GM20431 (cell line): ENCODE measurements around the gene OCSTAMP.

Experiments used
- in situ Hi-C: fragments of 300-500 bp; cut with MseI, MboI; formaldehyde crosslinking; loops from one replicate; pipeline ENCODE4 v1.15.0; 2020; ENCODE audit warnings: low sequenced_read_pairs; ENCODE audit not compliant: unreplicated experiment

Gene OCSTAMP

DNA sequence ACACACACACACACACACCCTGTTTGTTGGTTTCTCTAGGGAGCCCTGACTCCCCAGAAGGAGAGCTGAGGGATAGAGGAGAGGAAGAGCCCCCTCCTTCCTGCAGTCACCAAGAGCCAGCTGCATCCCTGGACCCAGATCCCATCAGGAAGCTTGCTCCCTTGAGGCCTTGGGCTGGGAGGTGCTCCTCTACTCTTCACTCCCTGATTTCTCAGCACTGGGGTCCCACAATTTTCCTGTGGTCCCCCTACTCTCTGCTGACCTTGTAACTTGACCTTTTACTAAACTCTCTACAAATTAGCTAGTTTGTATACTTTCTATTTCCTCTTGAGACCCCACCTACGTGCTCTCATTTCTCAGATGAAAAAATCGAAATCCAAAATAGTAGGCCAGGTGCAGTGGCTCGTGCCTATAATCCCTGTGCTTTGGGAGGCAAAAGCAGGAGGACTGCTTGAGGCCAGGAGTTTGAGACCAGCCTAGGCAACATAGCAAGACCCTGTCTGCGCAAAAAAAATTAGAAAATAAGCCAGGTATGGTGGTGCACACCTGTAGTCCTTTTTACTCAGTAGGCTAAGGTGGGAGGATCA, 5.0 kb upstream of the OCSTAMP start:
- in situ Hi-C loops = no loop called here

DNA sequence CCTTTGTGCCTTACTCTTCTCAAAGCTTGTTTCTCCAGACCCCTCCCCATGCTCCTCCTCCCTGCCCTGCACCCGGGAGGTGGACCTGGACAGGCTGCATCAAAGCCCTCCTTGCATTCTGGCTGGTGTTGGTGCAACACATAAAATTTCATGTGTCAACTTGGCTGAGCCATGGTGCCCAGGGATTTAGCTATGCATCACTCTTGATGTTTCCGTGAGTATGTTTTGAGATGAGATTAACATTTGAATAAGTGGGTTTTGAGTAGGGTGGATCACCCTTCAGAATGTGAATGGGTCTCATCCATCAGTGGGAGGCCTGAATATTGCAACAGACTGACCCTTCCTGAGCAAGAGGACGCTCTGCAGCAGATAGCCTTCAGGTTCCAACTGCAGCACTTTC, 4.4 kb upstream of the OCSTAMP start:
- in situ Hi-C loops = no loop called here

DNA sequence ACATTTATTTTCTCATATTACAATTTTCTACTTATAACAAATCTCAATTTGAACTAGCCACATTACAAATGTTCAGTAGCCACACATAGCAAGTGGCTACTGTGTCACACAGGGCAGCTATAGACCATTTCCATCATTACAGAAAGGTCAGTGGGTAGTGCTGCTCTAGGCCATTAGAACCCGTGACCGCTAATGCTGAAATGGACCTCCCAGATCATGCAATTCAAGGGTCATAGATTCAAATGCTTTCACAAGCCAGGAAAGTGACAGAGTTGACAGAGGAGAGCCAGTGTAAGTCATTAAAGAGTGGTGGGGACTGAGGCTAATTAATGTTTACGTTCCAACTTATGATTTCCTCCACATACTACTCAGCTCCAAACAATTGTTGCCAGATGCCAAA, 3.5 kb upstream of the OCSTAMP start:
- in situ Hi-C loops = no loop called here

DNA sequence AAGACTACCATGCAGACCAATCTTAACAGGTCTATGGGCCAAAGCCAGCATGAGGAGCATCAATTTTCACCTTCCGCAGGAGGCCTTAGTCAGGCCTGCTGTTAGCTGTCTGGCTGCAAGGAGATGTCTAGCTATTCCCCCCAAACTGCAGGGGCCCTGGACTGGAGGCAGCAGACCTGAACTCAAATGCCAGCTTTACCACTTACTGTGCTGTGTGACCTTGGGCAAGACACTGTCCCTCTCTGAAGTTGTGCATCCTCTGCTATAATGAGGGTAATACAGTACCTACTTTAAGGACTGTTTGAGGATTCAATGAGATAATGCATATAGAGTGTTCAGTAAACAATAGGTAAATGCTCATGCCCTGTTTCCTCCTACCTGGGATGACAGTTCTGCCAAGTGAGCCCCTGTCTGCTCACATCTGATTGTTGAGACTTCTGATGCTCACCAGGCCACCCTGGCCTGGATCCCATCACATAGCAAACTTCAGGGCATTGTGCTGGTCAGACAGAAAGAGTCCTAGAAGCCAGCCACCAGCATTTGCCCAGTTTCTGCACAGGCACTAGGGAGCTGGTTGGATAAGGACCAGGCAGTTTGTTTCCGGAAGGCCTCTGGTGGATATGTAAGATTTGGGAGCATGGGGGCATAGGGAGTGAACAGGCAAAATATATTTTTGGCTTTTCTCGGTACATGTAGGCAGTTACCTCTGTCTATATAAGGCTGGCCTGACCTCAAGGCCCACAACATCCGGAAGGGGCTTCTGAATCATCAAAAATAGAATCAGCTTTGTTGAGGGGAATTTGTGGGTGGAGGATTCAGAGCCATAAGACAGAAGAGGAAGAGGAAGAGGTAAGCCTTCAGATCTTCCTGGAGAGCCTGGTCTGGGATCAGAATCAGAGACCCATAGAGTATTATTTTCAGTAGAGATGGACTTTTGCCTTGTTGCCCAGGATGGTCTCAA, 2.3 kb upstream of the OCSTAMP start:
- in situ Hi-C loops = no loop called here

DNA sequence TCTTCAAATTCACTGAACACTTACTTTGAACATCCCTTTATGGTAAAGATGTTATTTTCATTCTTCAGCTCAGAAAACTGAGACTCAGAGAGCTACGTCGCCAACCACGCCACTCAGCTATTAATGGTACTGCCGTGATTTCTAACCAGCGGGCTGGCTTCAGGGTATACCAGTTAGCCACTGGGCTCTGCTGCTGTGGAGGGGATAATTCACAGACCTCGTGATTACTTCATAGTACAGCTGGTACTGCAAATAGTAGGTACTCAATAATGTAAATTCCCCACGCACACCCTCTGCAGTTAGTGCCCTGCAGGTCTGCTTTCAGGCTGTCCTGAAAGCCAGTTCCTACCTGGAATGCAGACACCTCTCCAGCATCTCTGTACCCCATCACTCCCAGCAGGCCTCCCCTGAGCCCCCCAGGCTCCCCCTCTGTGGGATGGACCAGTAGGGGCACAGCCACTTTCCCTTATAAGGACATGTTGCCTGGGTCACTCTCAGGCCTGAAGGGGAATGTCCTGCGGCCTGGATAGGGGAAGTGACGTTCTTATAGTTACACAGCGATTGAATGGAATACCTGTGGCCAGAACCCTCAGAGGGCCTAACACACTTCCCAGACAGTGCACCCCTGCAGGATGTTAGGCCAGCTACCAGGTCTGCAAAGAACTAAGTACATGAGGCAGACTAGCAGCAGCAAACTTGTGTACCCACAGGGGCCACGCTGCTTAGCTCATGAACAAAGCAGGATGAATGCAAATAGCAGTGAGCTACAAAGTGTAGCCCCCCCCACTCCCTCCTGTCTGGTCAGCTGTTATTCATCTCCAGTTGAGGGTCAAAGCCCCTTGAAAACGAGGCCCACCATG, 1.3 kb upstream of the OCSTAMP start:
- in situ Hi-C loops = no loop called here

DNA sequence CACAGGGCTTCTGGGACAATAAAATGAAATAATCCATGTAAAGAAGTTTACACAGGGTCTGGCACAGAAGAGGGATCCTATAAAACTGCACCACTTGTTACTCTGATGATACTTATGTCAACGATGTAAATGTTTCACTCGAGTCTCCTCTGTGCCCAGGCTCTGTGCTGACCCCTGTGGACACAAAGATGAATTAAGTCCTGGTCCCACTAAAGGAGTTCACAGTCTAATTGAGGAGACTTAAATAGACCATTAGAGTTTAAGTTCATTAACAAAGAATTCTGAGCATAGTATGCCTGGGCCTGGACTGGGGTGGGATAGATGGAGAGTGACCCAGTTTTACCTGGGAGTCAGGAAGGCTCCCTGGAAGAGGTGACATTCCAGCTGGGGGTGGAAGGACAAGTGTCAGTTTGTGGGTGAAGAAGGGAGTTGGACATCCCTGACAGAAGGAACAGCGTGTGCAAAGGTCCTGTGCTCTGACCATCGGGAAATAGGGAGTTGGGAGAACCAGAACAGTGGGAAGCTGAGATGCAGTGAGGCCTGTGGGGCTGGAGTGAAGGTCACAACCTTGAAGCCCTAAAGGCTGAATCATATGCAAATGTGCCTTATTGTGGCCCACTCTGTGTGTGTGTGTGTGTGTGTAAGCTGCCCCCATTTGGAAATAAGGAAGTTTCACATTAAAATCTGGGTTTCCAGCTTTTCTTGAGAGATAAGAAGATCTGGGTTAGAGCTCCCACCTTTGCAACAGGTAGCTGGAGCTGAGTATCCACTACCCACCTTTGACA, 1.1 kb downstream of the OCSTAMP start:
- in situ Hi-C loops = no loop called here

DNA sequence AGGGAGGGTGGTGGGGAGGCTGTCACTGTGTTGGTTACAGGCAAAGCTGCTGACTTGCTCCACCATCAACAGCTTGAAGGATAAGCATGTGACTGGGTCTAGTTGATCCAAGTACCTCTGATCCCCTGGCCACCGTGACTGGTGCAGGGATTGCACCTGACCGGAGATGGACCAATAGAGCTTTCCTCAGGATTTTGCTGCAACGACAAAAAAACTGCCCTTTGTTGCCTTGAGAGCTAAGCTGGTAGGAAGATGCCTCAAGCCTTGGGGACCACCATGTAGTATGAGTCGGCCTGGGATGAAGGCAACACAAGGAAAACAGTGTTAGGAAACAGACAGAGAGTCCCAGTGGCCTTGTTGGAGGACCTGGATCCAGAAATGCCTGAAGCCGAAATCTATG, 1.8 kb downstream of the OCSTAMP start:
- in situ Hi-C loops = no loop called here

DNA sequence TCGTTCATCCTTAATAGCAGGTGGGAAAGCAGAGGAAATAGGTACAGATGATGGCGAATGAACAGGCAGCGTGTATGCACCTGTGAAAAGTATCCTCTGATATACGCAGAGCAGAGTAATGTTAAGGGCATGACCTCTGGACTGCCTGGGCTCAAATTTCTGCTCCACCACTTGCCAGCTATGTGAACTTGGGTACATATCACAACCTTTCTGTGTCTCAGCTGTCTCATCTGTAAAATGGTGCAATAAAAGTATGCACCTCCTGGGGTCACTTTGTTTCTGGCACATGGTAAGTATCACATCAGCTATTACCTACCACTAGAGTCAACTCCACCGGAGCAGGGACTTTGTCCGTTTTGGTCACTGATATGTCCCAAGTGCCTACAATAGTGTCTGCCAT, 2.5 kb downstream of the OCSTAMP start:
- in situ Hi-C loops = no loop called here

DNA sequence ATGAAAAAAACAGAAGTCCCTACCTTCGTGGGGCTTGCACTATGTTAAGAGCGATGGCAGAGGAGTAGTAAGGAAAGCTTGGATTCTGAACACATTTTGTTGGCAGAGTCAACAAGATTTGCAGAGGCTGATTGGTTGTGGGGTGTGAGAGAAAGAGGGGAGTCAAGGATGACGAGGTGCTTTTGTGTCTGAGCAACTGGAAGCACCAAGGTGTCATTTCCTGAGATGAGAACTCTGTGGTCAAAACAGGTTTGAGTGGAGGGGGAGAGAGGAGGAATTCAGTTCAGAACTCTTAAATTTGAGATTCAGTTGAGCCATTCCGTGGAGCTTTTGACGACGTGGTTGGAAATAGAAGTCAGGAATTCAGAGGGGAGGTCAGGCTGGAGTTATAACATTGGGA, 3.5 kb downstream of the OCSTAMP start:
- in situ Hi-C loops = no loop called here

DNA sequence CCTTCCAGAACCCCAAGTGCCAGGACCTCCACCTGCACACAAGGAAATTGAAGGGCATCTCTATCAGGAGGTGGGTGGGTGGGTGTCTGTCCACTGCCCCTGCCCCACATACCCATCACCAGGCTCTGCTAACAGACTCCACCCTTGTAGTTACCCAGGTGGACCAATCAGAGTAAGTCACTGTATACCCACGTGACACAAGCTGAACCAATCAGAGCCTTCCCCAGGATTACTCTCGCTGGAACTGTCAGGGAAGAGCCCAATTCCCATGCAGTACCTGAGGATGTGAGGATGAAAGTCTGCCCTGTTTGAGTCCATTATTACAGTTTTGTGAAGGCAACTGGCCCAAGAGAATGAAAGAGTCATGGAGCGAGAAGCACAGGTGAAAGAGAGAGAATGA, 4.2 kb downstream of the OCSTAMP start:
- in situ Hi-C loops = no loop called here

DNA sequence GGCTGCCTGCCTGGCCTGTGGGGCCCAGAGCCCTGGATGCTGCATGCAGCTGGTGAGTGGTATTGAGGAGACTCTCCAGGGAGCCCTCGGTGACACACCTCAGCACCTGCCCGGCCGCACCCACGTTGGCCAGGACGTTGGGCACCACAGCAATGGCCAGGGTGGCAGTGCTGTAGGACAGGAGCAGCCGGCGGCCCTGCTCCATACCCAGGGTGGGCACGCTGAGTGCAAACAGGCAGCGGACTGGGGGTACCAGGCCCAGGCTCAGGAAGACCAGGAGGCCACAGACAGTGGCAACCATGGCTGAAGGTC, 4.7 kb downstream of the OCSTAMP start:
- in situ Hi-C loops = no loop called here

DNA sequence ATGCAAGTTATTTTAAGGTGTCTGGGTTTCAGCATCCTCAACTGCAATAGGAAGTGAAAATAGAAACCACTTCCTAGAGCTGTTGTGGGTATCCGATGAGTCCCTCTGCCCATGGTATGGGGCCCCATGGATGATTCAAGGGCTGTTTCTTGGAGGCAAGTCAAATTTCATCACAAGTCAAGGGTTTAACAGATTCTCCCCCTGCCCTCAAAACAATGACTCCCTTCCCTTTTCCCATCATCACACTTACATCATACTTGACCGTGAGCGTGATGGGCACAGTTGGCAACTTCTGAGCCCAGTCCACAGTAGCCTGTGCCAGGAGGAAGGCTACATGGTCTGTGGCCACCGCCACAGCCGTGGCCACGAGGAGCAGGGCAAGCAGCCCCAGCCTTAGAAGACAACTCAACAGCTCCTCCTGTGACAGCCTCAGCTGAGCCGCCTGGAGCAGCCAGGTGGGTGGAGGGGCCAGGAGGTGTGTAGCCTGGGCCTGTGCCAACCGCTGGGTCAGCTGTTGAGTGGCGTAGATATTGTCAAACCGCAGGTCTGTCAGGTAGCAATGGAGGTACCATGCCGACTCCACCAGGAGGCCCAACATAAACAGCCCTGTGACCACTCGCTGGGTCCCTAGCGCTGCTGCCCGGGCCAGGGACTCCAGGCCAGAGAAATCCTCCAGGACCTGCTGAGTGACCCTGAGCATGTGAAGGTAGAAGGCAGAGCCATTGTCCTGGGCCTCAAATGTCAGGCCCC, 5.2 kb downstream of the OCSTAMP start:
- in situ Hi-C loops = no loop called here

DNA sequence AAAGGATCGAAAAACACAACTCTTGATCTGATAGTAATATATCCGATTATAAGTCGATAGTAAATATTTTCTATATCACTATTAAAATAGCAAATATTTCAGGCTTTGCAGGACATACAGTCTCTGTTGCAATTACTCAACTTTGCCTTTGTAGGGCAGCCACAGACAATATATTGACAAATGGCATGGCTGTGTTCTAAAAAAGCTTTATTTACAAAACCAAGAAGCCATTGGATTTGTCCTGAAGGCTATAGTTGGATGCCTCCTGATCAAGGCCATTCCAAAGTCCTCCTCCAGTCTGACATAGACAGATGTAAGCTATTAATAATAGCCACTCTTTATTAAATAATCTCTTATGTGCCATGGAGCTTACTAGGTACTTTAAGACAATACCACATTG, 5.9 kb downstream of the OCSTAMP start:
- in situ Hi-C loops = no loop called here

DNA sequence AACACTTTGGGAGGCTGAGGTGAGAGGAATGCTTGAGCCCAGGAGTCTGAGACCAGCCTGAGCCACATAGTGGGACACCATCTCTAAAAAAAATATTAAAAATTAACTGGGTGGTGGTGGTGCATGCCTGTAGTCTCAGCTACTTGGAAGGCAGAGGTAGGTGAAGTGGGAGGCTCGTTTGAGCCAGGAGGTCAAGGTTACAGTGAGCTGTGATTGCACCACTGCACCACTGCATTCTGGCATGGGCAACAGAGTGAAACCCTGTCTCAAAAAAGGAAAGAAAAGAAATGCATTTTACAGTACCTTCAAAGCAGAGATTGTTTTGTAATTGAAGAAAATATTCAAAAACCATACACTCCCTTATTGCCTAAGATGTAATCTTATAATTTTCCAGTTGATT, 6.5 kb downstream of the OCSTAMP start:
- in situ Hi-C loops = no loop called here

DNA sequence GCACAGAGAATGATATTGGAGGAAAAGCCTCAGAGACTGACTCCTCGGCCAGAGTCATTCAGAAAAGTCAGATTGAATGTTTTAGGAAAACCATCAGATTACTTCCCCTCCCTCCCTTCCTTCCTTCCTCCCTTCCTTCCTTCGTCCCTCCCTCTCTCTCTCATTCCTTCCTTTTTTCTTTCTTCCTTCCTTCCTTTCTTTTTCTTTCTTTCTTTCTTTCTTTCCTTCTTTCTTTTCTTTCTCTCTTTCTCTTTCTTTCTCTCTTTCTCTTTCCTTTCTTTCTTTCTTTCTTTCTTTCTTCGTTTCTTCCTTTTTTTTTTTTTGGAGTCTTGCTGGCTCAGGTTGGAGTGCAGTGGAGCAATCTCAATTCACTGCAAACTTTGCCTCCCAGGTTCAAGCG, 7.4 kb downstream of the OCSTAMP start:
- in situ Hi-C loops = no loop called here

DNA sequence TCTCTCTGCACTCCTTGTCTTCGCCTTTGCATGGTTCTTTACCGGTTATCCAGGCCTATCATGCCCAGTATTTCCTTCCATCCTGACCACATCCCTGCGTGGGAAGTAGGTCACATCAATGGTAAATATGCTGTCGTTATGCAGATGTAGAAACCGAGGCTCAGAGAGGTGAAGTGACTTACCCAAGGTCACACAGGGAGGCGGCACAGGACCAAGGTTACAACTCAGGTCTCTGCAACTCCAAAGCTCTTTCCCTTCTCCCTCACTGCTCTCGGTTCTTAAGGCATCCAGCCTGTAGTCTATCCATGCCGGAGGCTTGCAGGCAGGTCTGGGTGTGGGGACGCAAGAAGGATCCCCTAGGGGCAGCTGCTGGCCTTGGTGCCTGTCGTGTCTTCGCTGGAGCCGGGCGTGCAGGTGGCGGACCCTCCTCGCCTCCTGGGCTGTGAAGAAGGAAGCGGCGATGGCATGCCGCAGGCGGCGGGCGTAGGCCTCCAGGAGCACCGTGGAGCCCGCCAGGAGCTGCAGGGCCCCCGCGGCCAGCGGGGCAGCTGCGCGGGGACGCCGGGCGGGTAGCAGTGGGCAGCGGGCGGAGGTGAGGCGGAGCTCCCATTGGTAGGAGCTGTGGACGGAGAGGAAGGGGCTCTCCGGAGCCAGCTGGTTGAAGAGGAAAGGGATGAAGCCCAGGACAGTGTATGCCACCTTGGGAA, 9.1 kb downstream of the OCSTAMP start:
- in situ Hi-C loops = no loop called here

DNA sequence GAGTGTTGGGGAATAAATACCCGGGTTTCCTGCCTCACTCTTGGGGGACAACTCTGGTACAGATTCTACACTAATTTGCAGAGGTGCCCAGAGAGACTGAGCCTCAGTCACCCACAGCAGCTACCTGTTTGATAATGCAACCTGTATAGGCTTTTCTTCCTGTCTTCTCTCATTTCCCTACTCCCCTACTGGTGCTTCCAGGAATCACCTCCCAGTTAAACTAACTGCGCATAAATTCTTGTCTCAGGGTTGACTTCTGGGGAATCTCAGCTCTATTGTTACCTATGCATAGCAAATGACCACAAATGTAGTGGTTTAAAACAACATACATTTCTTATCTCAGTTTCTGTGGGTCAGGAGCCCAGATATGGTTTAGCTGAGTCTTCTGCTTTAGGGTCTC, 11.3 kb downstream of the OCSTAMP start:
- in situ Hi-C loops = no loop called here

DNA sequence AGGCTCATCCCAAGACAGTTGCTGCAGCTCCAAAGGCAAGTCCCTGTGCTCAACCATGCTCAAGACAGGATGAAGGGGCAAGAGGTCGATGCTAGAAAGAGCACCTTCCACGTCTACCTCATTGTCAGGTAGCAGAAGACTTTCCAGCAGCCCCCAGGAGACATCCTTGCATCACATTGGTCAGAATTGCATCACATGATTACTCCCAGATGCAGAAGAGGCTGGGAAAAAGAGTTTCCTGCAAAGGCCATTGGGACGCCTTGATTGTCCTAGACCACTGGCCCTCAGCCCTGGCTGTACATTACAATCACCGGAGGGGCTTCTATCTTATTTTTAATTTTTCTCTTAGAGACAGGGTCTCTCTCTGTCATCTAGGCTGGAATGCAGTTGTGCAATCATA, 19.8 kb downstream of the OCSTAMP start:
- in situ Hi-C loops = no loop called here
